HG03039 (cell line): ENCODE data around the gene ZBTB20.

Experiments used
- ATAC-seq: cut with Tn5 transposase; IDR thresholded peaks from one replicate; pipeline ENCODE4 v1.9.1; 2021; ENCODE audit warnings: mild to moderate bottlenecking, moderate library complexity; ENCODE audit not compliant: unreplicated experiment

Gene ZBTB20

GRCh38 chr3:114794894-114795630 lies 352.0 kb downstream of the ZBTB20 start:
- ATAC-seq = no peak

- no peak for ATAC-seq
These were observed 354.7 kb downstream of the ZBTB20 start for GRCh38 chr3:114792159-114792918.

DNA sequence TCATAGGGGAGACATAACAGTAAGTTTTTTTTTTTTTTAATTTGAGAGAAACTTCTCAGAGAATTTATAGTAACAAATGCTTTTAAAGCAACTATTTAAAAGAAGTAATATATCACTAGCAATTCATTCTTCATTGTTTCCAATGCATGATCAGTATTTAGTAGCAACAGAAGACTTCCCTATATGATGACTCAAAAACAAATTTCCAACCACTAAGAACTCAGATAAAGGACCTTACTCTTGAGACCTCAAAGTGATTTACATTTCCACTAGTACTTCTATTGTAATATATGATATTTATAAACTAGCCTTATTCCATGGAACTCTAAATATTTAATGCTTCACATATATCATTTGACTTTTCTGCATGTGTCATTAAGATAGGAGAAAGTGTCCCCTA lies 356.3 kb downstream of the ZBTB20 start:
- ATAC-seq = no peak

- ATAC-seq = no peak
These were observed 357.3 kb downstream of the ZBTB20 start for GRCh38 chr3:114789803-114790202.

GRCh38 chr3:114775395-114775794 lies 371.7 kb downstream of the ZBTB20 start:
- no peak for ATAC-seq

DNA sequence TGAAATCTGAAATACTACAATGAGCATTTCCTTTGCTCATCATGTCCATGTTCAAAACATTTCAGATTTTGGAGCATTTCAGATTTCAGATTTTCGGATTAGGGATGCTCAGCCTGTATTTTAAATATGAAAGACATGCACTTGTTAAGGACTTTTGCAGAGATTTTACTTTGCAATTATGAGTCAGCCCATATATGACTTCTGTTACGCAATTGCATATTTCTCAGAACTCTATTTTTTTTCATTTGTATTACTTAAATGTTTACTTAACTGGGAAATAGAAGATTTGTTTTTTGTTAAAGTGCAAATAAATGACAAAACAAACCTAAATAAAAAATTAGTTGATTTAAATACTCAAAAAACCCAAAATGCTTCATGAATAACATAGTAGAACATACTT lies 376.2 kb downstream of the ZBTB20 start:
- no peak for ATAC-seq

DNA sequence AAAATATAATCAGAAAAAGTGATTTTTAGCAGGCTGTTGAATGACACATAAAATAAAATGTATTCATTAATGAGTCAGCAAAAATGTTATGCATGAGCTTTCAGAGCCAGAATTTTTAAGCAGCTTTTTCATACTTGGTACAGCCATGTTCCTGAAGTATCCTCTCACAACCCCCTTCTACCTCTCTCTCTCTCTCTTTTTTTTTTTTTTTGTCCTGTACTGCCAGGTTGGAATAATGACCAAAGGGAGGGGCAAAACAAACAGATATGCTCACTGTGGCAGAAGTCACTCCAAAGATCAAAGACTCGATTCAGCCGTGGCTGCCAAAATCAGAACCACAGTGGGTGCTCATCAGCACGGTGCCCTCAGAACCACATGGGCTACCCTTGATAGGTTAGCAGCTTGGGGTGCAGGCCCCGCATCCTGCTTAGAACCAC lies 383.0 kb downstream of the ZBTB20 start:
- no peak for ATAC-seq

DNA sequence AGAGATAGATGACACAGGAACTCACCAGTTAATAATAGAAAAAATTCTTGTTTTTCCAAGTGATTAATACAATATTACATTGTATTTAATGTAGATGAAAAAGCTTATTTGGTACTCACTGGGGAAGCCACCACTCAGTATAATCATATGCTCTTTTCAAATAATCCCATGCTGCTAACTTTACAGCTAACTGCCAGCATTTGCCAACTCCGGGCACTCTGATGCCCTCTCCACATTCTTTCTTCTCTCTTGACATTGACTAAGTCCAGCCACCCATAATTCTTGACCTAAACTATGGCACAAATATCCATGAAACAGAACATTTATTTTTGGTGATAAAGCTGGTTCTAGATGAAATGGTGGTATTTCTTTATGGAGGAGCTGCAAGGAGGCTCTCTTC lies 384.9 kb downstream of the ZBTB20 start:
- ATAC-seq = no peak

DNA sequence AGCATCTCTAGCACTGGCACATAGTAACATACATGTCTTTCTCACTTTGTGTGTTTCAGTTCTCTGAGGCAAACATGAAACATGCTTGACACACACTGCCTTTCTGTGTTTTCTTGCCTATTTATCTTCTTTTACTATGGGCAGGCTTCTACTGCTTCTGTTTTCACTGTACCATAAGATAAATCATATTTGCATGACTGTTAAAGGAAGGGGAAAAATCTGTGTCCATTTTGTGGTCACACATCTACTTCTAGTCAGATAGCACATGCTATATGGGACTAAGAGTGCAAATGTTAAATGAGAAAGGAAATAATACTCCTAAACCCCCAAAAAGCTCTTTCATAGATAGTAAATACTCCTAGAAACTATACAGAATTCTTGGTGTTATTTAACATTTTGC lies 386.4 kb downstream of the ZBTB20 start:
- no peak for ATAC-seq

- no peak for ATAC-seq
These were observed 388.0 kb downstream of the ZBTB20 start for GRCh38 chr3:114758831-114759699.

- peak; percentile 77 for ATAC-seq
These were observed 390.4 kb downstream of the ZBTB20 start for GRCh38 chr3:114756506-114757279.

DNA sequence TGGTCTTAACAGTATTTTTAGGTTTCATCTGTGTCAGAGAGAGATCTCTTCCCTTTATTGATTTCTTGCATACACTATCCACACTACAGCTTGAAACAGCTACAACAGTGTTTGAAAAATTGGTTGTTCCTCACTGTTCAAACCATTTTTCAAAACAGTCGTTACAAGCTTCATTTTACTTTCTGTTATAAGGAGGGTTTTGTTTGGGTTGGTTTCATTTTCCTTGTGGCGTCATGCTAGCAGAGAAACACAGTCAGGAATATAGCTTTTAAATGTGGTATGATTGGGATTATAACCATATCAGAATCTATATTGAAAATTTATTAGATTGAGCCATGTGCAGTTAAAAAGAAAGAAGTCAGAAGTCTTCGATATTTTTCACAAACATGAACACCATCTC lies 400.6 kb downstream of the ZBTB20 start:
- ATAC-seq = peak; percentile 56

DNA sequence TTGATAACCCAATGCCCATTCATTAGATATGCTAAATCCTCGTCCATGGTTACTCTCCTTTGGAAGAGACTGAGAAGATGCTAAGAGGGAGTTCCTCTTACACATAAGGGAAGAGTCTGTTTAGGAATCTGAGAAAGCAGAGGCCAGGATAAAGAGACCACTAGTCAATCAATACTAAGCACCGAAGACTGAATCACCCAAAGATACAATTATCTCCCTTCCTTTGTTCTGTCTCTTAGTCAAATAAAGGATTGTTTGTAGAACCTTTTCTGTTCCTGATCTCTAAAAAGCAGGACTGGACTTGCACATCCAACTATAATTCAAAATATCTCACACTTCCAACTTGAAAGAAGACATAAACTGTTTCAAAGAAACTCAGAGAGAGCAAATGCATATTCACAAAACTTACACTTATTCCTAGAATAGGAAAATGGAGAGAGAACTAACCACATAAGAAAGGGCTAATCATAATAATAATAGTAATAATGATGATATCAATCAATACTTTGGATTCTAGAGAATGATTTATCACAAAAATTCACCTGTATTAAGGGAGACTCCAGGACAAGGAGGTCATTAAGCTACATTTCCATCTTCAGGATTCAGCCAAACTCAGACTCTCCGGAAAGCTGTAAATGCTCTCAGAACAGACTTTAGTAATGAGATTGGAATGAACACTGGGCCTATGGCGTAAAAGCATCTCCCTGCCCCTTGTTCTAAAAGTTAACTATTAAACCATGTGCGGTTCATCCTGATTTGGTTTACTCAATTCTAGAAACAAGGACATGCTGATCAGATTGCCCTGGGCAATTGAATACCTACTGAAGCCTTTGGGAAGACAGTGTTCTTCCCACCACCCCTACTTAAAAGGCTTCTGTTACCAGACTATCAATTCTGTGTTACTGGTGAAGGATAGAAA lies 401.5 kb downstream of the ZBTB20 start:
- ATAC-seq = no peak

DNA sequence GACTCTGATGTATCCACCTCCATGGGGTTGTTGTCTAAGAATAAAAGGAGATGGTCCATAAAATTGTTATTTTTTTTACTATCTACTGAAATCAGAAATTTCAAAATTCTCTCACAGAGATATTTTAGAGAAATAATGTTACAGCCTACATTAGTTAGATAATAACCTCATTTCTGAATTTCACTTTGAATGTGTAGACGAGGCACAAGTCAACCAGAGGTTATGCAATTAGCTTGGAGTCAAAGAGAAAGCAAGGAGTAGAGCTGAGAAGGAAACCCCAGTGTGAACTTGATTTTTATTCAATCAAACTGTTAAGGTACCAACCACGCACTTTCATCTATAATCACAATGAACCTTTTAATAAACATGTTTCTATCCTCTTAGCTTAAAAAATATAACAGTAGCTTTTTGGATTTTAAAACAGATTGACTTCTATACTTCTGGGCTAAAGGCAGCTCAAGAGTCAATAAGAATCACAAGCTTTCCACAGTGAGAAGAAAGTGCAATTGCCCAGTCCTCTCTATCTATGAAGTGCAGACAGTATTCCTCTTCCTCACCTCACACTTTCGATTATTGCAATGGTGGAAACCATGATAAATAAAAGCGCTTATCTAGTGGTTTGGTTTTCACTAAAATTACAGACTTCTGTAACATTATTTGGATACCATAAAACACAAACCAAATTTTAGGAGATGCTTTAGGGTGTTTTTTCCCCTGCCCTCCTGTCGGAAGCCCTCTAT lies 403.2 kb downstream of the ZBTB20 start:
- no peak for ATAC-seq

DNA sequence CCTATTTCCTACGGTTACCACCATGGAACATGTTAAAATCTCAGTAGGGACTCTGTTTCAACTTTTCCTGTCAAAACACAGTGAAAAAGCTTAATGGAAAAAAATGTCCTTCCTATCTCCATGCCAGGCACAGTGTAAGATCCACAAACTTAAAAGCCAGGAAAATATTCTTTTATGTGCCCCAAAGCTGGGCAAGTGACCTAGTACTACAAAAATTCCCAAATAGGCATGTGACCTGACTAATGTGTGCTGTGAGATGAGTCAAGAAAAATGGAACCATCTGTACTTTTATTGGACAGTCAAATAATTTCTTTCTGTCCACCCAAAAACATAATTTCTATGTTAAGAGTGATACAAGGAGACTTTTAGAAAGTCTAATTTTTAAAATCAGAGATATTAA lies 406.0 kb downstream of the ZBTB20 start:
- no peak for ATAC-seq

DNA sequence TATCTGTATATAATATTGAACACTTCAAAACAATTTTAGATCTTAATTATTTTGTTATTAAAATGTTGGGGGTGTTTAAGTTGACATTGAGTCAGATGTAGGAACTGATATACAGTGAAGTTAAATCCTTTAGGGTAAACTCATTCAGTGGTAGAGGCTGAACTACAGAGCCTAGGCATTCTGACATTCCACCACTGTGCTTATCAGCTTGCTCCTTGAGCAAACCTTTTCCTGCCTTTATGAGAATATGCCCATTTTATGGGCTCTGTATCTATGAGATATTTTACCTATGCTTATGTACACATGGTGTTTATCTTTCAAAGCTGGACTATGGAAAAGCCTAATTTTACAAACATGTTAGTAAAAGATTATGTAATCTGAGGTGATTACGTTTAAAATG lies 407.5 kb downstream of the ZBTB20 start:
- no peak for ATAC-seq

- no peak for ATAC-seq
These were observed 414.7 kb downstream of the ZBTB20 start for GRCh38 chr3:114732353-114732752.

GRCh38 chr3:114730397-114730796 lies 416.7 kb downstream of the ZBTB20 start:
- ATAC-seq = no peak

GRCh38 chr3:114727373-114727772 lies 419.7 kb downstream of the ZBTB20 start:
- ATAC-seq = no peak
